NCI-H2107 treated with DMSO at 0.1 percent for 48 hours (cell line): Measurements from ENCODE around the gene PHOX2B.
"Not testable (repeated sequence)": the region's sequence is repeated elsewhere in the genome, so short reads cannot be mapped to it uniquely, and the experiment has no call there.

ENCODE experiments used
- DNase-seq: peaks from one replicate; lab custom pipeline; 2025; ENCODE audit not compliant: unreplicated experiment; lab: John Stamatoyannopoulos, UW

PHOX2B gene

GRCh38 chr4:41748074-41748570 is 403 bp downstream of the PHOX2B start:
- DNase-seq: no peak

GRCh38 chr4:41747230-41748055 is 1.1 kb downstream of the PHOX2B start:
- DNase-seq: no peak

- DNase-seq: no peak
These were observed 1.9 kb downstream of the PHOX2B start for GRCh38 chr4:41746440-41747229.

GRCh38 chr4:41746025-41746439 is 2.5 kb downstream of the PHOX2B start:
- no peak for DNase-seq

GRCh38 chr4:41745292-41746024 is 3.1 kb downstream of the PHOX2B start:
- DNase-seq: no peak

- DNase-seq: no peak
These were observed 3.8 kb downstream of the PHOX2B start for GRCh38 chr4:41744572-41745291.

GRCh38 chr4:41741354-41741753 is 7.2 kb downstream of the PHOX2B start:
- DNase-seq: no peak

- not testable (repeated sequence) for DNase-seq
These were observed 11.0 kb downstream of the PHOX2B start for GRCh38 chr4:41737491-41737890.

GRCh38 chr4:41734371-41734770 is 14.2 kb downstream of the PHOX2B start:
- DNase-seq: no peak

- no peak for DNase-seq
These were observed 16.9 kb downstream of the PHOX2B start for GRCh38 chr4:41731569-41732126.

GRCh38 chr4:41728573-41728913 is 20.0 kb downstream of the PHOX2B start:
- no peak for DNase-seq

GRCh38 chr4:41727861-41728572 is 20.5 kb downstream of the PHOX2B start:
- no peak for DNase-seq

GRCh38 chr4:41725254-41725653 is 23.3 kb downstream of the PHOX2B start:
- DNase-seq: no peak

GRCh38 chr4:41723286-41723685 is 25.2 kb downstream of the PHOX2B start:
- no peak for DNase-seq

- DNase-seq: no peak
These were observed 26.3 kb downstream of the PHOX2B start for GRCh38 chr4:41722181-41722580.

- DNase-seq: no peak
These were observed 29.1 kb downstream of the PHOX2B start for GRCh38 chr4:41719417-41719816.

- no peak for DNase-seq
These were observed 29.6 kb downstream of the PHOX2B start for GRCh38 chr4:41718907-41719306.

- no peak for DNase-seq
These were observed 33.4 kb downstream of the PHOX2B start for GRCh38 chr4:41715155-41715554.

- DNase-seq: no peak
These were observed 34.0 kb downstream of the PHOX2B start for GRCh38 chr4:41714364-41715000.
